Measurements from ENCODE around the gene CIC.

The CIC gene

DNA sequence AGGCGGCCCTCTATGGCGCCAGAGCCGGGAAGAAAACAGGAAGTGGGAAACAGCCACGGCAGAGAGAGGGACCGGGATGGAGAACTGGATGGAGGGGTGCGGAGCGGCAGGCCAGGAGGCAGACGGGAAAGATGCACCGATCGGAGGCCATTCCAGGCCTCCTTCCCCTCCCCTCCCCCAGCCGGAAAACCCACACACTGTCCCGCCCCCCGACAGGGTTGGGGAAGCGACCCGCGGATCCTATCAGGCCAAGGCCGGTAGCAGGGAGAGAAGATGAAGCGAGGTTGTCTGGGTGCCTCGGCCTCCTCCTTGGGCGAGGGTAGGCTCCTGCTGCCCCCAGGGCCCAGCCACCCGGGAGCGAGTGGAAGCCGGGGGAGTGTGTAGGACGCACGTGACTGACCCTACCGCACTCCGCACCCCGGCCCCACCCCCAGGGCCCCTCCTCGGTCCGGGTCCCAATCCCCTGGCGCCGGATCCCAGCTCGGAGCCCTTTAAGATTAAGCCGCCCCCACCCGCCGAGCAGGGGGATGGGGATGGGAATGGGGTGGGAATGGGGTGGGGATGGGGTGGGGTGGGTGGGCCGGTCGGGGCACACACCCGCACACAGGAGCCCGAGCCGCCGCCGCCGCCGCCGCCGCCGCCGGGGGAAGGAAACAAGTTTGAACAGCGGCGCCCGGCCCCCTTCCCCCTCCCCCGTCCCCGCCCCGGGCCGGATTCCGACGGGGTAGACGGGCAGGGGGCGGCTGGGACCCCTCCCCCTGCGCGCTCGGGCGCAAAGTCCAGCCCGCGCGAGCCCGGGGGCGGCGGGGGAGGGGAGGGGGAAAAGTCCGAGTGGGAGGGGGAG lies 15.6 kb upstream of the CIC start:
- H4K20me1 ChIP-seq (ENCODE audit: insufficient read depth), result no peaks in the 10 kb centered on the region

DNA sequence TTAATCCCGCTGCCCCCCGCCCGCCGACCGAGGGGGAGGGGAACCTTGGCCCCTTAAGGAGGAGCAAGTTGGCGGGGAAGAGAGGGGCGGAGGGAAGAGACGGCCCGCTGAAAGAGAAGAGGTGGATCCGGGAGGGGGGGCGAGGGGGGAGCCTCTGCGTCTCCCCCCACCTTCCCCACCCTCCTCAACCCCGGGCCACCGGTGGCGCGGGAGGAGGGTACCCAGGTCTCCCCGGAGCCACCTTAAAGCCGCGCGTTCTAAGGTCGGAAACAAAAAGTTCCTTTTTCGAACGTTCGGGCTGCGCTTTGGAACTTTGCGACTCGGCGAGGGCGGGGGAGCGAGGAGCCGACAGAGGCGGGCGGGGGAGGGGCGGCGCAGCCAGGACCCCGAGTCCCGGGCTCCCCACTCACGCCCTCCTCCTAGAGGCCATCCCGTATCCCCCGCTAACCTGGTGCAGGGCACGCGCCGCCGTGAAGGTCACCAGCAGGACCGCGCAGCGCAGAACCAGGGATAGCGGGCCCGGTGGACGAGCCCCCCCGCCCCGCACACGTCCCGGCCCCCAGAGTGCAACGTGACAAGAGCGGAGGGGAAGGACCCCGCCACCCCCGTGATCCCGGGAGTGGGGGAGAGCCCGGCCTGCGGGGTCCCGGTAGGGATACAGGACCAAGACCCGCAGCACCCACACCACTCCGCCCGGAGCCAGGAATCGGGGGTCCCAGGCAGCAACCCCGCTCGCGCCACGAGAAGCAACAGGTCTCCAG lies 14.8 kb upstream of the CIC start:
- H3K9ac ChIP-seq, result peak overlapping the region; percentile 89
- peaks cover 25% of the 10 kb centered on the region; the same call in 1 of the 2 replicates for H3K79me2 ChIP-seq (ENCODE audit: insufficient read depth, low read depth)
- TF ChIP-seq, protein P1, sequence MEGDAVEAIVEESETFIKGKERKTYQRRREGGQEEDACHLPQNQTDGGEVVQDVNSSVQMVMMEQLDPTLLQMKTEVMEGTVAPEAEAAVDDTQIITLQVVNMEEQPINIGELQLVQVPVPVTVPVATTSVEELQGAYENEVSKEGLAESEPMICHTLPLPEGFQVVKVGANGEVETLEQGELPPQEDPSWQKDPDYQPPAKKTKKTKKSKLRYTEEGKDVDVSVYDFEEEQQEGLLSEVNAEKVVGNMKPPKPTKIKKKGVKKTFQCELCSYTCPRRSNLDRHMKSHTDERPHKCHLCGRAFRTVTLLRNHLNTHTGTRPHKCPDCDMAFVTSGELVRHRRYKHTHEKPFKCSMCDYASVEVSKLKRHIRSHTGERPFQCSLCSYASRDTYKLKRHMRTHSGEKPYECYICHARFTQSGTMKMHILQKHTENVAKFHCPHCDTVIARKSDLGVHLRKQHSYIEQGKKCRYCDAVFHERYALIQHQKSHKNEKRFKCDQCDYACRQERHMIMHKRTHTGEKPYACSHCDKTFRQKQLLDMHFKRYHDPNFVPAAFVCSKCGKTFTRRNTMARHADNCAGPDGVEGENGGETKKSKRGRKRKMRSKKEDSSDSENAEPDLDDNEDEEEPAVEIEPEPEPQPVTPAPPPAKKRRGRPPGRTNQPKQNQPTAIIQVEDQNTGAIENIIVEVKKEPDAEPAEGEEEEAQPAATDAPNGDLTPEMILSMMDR (conservative IDR thresholded peaks at IDR 0.05; ENCODE audit: low read depth, low read length), result 0 out of 2 replicates have a peak, but pooled peaks have one; percentile 0
- H3K27me3 ChIP-seq (ENCODE audit: insufficient read depth, low read depth), result peaks cover 10% of the 10 kb centered on the region; the same call in 1 of the 2 replicates
- peaks cover 8% of the 10 kb centered on the region for H3K4me1 ChIP-seq (ENCODE audit: low read depth, poor library complexity, severe bottlenecking)
- H3K4me2 ChIP-seq, result peak overlapping the region; percentile 60
- H3K36me3 ChIP-seq (ENCODE audit: insufficient read depth), result no peaks in the 10 kb centered on the region
- H3K27ac ChIP-seq, result peak overlapping the region; percentile 77
- peak overlapping the region; percentile 21 for H3K4me3 ChIP-seq (IDR thresholded peaks at IDR 0.05; ENCODE audit: insufficient read depth, low read depth, low read length)
- peak overlapping the region; percentile 35 for H2AFZ ChIP-seq (ENCODE audit: low read depth)
- no peaks in the 10 kb centered on the region for H4K20me1 ChIP-seq (ENCODE audit: insufficient read depth)

More for the DNA sequence above, 15.6 kb upstream of the CIC start:
- Histone ChIP-seq H3K4me3 (IDR thresholded peaks at IDR 0.05; ENCODE audit: insufficient read depth, low read depth, low read length) (peak overlapping the region; percentile 21), H3K4me1 (ENCODE audit: low read depth, poor library complexity, severe bottlenecking) (peaks cover 8% of the 10 kb centered on the region), H2AFZ (ENCODE audit: low read depth) (no peak overlapping the region; the same call in 1 of the 2 replicates), H3K9ac (peak overlapping the region; percentile 89), H3K27ac (peak overlapping the region; percentile 77), H3K36me3 (ENCODE audit: insufficient read depth) (no peaks in the 10 kb centered on the region), H3K4me2 (peak overlapping the region; percentile 86; the same call in 1 of the 2 replicates), H3K79me2 (ENCODE audit: insufficient read depth, low read depth) (peaks cover 25% of the 10 kb centered on the region; the same call in 1 of the 2 replicates), H3K27me3 (ENCODE audit: insufficient read depth, low read depth) (peaks cover 10% of the 10 kb centered on the region; the same call in 1 of the 2 replicates)
- TF ChIP-seq, protein P1 (conservative IDR thresholded peaks at IDR 0.05; ENCODE audit: low read depth, low read length), result no peak

GRCh38 chr19:42254850-42255765 lies 13.9 kb upstream of the CIC start, which contains the start of gene ERF:
TSS of gene ERF (minus strand) at chr19:42255128. CDS start at chr19:42254999, 129 bp downstream.
- peaks cover 8% of the 10 kb centered on the region for H3K4me1 ChIP-seq (ENCODE audit: low read depth, poor library complexity, severe bottlenecking)
- peak within 1 kb of the TSS; percentile 77 for H3K27ac ChIP-seq
- peak within 1 kb of the TSS; percentile 69 for H2AFZ ChIP-seq (ENCODE audit: low read depth)
- H4K20me1 ChIP-seq (ENCODE audit: insufficient read depth), result no peaks in the 10 kb centered on the region
- peaks cover 10% of the 10 kb centered on the region; the same call in 1 of the 2 replicates for H3K27me3 ChIP-seq (ENCODE audit: insufficient read depth, low read depth)
- peak within 1 kb of the TSS; percentile 89 for H3K9ac ChIP-seq
- H3K4me3 ChIP-seq (IDR thresholded peaks at IDR 0.05; ENCODE audit: insufficient read depth, low read depth, low read length), result peak within 1 kb of the TSS; percentile 21
- peaks cover 23% of the 10 kb centered on the region; the same call in 1 of the 2 replicates for H3K79me2 ChIP-seq (ENCODE audit: insufficient read depth, low read depth)
- peak within 1 kb of the TSS; percentile 86 for H3K4me2 ChIP-seq
- TF ChIP-seq, protein P1 (conservative IDR thresholded peaks at IDR 0.05; ENCODE audit: low read depth, low read length), result no peak
- no peaks in the 10 kb centered on the region for H3K36me3 ChIP-seq (ENCODE audit: insufficient read depth)
